Measurements from ENCODE around the gene TH. TPM values are rescaled to one million over a fixed set of nuclear protein-coding genes. Genes with fewer than 3 reads are reported as not detected.

Gene TH
- total RNA-seq, 6 donors from 2014 or later = not detected

- H3K27ac ChIP-seq = no peak overlapping the region
- H3K9me3 ChIP-seq = no peaks in the 10 kb centered on the region
- DNase-seq (peak in 1 of 2 donors; percentile 10), ATAC-seq (ENCODE audit: low FRiP score in 2 of 2) (no peak)
- TF ChIP-seq POLR2A (IDR thresholded peaks at IDR 0.05) (no peak), POLR2AphosphoS5 (IDR thresholded peaks at IDR 0.05) (no peak), EP300 (IDR thresholded peaks at IDR 0.05) (no peak)
- TF ChIP-seq, protein P1, sequence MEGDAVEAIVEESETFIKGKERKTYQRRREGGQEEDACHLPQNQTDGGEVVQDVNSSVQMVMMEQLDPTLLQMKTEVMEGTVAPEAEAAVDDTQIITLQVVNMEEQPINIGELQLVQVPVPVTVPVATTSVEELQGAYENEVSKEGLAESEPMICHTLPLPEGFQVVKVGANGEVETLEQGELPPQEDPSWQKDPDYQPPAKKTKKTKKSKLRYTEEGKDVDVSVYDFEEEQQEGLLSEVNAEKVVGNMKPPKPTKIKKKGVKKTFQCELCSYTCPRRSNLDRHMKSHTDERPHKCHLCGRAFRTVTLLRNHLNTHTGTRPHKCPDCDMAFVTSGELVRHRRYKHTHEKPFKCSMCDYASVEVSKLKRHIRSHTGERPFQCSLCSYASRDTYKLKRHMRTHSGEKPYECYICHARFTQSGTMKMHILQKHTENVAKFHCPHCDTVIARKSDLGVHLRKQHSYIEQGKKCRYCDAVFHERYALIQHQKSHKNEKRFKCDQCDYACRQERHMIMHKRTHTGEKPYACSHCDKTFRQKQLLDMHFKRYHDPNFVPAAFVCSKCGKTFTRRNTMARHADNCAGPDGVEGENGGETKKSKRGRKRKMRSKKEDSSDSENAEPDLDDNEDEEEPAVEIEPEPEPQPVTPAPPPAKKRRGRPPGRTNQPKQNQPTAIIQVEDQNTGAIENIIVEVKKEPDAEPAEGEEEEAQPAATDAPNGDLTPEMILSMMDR (IDR thresholded peaks at IDR 0.05) = no peak
- no peaks in the 10 kb centered on the region for H3K36me3 ChIP-seq
- H3K4me1 ChIP-seq = peaks cover 0 to 6% (median 0%) of the 10 kb centered on the region in 4 donors
- WGBS, 2 donors = 79% methylated on average over 11 to 12 of the region's 12 CpGs
- no peak overlapping the region for H3K4me3 ChIP-seq
- no peaks in the 10 kb centered on the region for H3K27me3 ChIP-seq
Measured at GRCh38 chr11:2205981-2206690, 34.5 kb upstream of the TH start.

DNA sequence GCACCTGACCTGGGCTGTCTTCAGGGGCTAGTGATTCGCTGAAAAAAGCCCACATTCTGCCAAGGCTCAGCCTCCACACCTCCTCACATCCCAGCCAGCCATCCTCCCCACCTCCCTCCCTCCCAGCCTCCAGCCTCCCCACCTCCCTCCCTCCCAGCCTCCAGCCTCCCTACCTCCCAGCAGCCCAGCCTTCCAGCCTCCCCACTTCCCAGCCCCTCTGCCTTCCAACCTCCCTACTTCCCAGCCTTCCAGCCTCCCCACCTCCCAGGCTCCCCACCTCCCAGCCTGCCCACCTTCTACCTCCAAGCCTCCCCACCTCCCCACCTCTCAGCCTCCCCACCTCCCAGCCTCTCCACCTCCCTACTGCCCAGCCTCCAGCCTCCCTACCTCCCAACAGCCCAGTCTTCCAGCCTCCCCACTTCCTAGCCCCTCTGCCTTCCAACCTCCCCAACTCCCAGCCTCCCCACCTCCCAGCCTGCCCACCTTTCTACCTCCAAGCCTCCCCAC, 33.7 kb upstream of the TH start:
- DNase-seq = peak in 1 of 2 donors; percentile 11
- Histone ChIP-seq H3K4me3 (no peak overlapping the region), H3K36me3 (no peaks in the 10 kb centered on the region), H3K27ac (no peak overlapping the region), H3K9me3 (no peaks in the 10 kb centered on the region), H3K4me1 (peaks cover 0 to 6% (median 0%) of the 10 kb centered on the region in 4 donors), H3K27me3 (no peaks in the 10 kb centered on the region)
- no peak for TF ChIP-seq POLR2AphosphoS5 (IDR thresholded peaks at IDR 0.05)
- TF ChIP-seq, protein P1 (IDR thresholded peaks at IDR 0.05) = no peak
- no peak for TF ChIP-seq POLR2A (IDR thresholded peaks at IDR 0.05)
- no peak for TF ChIP-seq EP300 (IDR thresholded peaks at IDR 0.05)
- ATAC-seq (ENCODE audit: low FRiP score in 2 of 2) = no peak
- WGBS, 2 donors = 80 to 86% methylated on average over 1 of the region's 1 CpG

- no peak overlapping the region for H3K27ac ChIP-seq
- no peaks in the 10 kb centered on the region for H3K27me3 ChIP-seq
- WGBS, 2 donors = 96% methylated on average over 4 to 21 of the region's 21 CpGs
- no peaks in the 10 kb centered on the region for H3K36me3 ChIP-seq
- ATAC-seq (ENCODE audit: low FRiP score in 2 of 2) (no peak), DNase-seq (peak; percentile 17 to 58)
- no peaks in the 10 kb centered on the region for H3K9me3 ChIP-seq
- no peak overlapping the region for H3K4me3 ChIP-seq
- H3K4me1 ChIP-seq = peaks cover 0 to 6% (median 0%) of the 10 kb centered on the region in 4 donors
- TF ChIP-seq POLR2A (IDR thresholded peaks at IDR 0.05) (no peak), POLR2AphosphoS5 (IDR thresholded peaks at IDR 0.05) (no peak), EP300 (IDR thresholded peaks at IDR 0.05) (no peak)
- TF ChIP-seq, protein P1 (IDR thresholded peaks at IDR 0.05) = no peak
Measured at GRCh38 chr11:2204361-2205213, 33.0 kb upstream of the TH start.

GRCh38 chr11:2203440-2204259, 32.0 kb upstream of the TH start:
- H3K27me3 ChIP-seq = no peaks in the 10 kb centered on the region
- no peak for ATAC-seq (ENCODE audit: low FRiP score in 2 of 2)
- WGBS, 2 donors = 84 to 87% methylated on average over 6 to 19 of the region's 23 CpGs
- no peaks in the 10 kb centered on the region for H3K36me3 ChIP-seq
- no peak overlapping the region for H3K4me3 ChIP-seq
- no peak for TF ChIP-seq EP300 (IDR thresholded peaks at IDR 0.05)
- TF ChIP-seq, protein P1 (IDR thresholded peaks at IDR 0.05) = no peak
- TF ChIP-seq POLR2AphosphoS5 (IDR thresholded peaks at IDR 0.05) = no peak
- no peak for TF ChIP-seq POLR2A (IDR thresholded peaks at IDR 0.05)
- peaks cover 0 to 6% (median 0%) of the 10 kb centered on the region in 4 donors for H3K4me1 ChIP-seq
- no peaks in the 10 kb centered on the region for H3K9me3 ChIP-seq
- no peak overlapping the region for H3K27ac ChIP-seq
- DNase-seq = peak in 1 of 2 donors; percentile 79

All from upper lobe of left lung (tissue), 6 donors.